ENCODE data around the gene SNTG2.

SNTG2 gene

GRCh38 chr2:942775-943460, 7.7 kb upstream of the SNTG2 start:
- no peak overlapping the region for H3K14ac ChIP-seq (ENCODE audit: low read length)
- no peak overlapping the region for H3K4me3 ChIP-seq (ENCODE audit: low read length in 2 of 2)
- H4K91ac ChIP-seq (ENCODE audit: low read depth, low read length, poor library complexity), result no peak overlapping the region
- WGBS, 2 donors (ENCODE audit: extremely low coverage in 2 of 2, insufficient read length in 2 of 2, insufficient replicate concordance in 1 of 2), result no CpG with 5 or more reads among the region's 10 CpGs
- H3K23ac ChIP-seq (ENCODE audit: low read depth, low read length, poor library complexity), result no peak overlapping the region
- no peak overlapping the region for H3K4ac ChIP-seq (ENCODE audit: low read length)
- H2BK5ac ChIP-seq (ENCODE audit: low read length), result no peak overlapping the region
- H3K27ac ChIP-seq (replicated peaks; ENCODE audit: low read length), result no peak overlapping the region
- no peak overlapping the region for H2AFZ ChIP-seq (ENCODE audit: low read length)
- no peak overlapping the region for H4K8ac ChIP-seq (ENCODE audit: low read depth, low read length)
- no peak overlapping the region for H2AK5ac ChIP-seq (ENCODE audit: low read depth, low read length)
- no peaks in the 10 kb centered on the region for H3K79me1 ChIP-seq (ENCODE audit: low read depth, low read length)
- peaks cover 0 to 2% of the 10 kb centered on the region in 2 donors for H3K4me1 ChIP-seq (ENCODE audit: control insufficient read depth in 2 of 2, insufficient read depth in 1 of 2, low read depth in 1 of 2, low read length in 2 of 2)
- H2BK15ac ChIP-seq (ENCODE audit: low read length), result no peak overlapping the region
- no peak overlapping the region for H2BK120ac ChIP-seq (ENCODE audit: low read depth, low read length)
- peaks cover 0 to 10% (median 2%) of the 10 kb centered on the region in 3 experiments for H3K27me3 ChIP-seq (ENCODE audit: control insufficient read depth in 3 of 3, insufficient read depth in 3 of 3, low read depth in 1 of 3, low read length in 3 of 3)
- peaks cover 0 to 2% of the 10 kb centered on the region in 2 donors for H3K9me3 ChIP-seq (replicated peaks in 1 of 2; ENCODE audit: control insufficient read depth in 2 of 2, insufficient read depth in 1 of 2, low read depth in 1 of 2, low read length in 2 of 2)
- H3K9ac ChIP-seq (ENCODE audit: low read depth, low read length, poor library complexity), result no peak overlapping the region
- no peaks in the 10 kb centered on the region for H3K36me3 ChIP-seq (replicated peaks in 1 of 2; ENCODE audit: control insufficient read depth in 2 of 2, insufficient read depth in 2 of 2, low read length in 2 of 2)
- no peak for DNase-seq (ENCODE audit: low spot score)
- H3K18ac ChIP-seq (ENCODE audit: low read length), result no peak overlapping the region
- H2BK12ac ChIP-seq (ENCODE audit: low read length), result no peak overlapping the region
- no peak overlapping the region for H3K4me2 ChIP-seq (ENCODE audit: insufficient read depth, low read length, poor library complexity, severe bottlenecking)

GRCh38 chr2:943461-943797, 7.2 kb upstream of the SNTG2 start:
- Histone ChIP-seq H2AFZ (ENCODE audit: low read length) (no peak overlapping the region), H2BK12ac (ENCODE audit: low read length) (no peak overlapping the region), H2BK5ac (ENCODE audit: low read length) (no peak overlapping the region), H3K4me3 (ENCODE audit: low read length in 2 of 2) (no peak overlapping the region), H2BK15ac (ENCODE audit: low read length) (no peak overlapping the region), H3K4me2 (ENCODE audit: insufficient read depth, low read length, poor library complexity, severe bottlenecking) (no peak overlapping the region), H3K9me3 (replicated peaks in 1 of 2; ENCODE audit: control insufficient read depth in 2 of 2, insufficient read depth in 1 of 2, low read depth in 1 of 2, low read length in 2 of 2) (peaks cover 0 to 2% of the 10 kb centered on the region in 2 donors), H3K18ac (ENCODE audit: low read length) (no peak overlapping the region), H3K23ac (ENCODE audit: low read depth, low read length, poor library complexity) (no peak overlapping the region), H3K14ac (ENCODE audit: low read length) (no peak overlapping the region), H3K27ac (replicated peaks; ENCODE audit: low read length) (no peak overlapping the region), H3K79me1 (ENCODE audit: low read depth, low read length) (no peaks in the 10 kb centered on the region), H3K9ac (ENCODE audit: low read depth, low read length, poor library complexity) (no peak overlapping the region), H4K91ac (ENCODE audit: low read depth, low read length, poor library complexity) (no peak overlapping the region), H3K27me3 (ENCODE audit: control insufficient read depth in 3 of 3, insufficient read depth in 3 of 3, low read depth in 1 of 3, low read length in 3 of 3) (peaks cover 0 to 15% (median 2%) of the 10 kb centered on the region in 3 experiments), H4K8ac (ENCODE audit: low read depth, low read length) (no peak overlapping the region), H2AK5ac (ENCODE audit: low read depth, low read length) (no peak overlapping the region), H3K4me1 (ENCODE audit: control insufficient read depth in 2 of 2, insufficient read depth in 1 of 2, low read depth in 1 of 2, low read length in 2 of 2) (peaks cover 0 to 2% of the 10 kb centered on the region in 2 donors), H3K36me3 (replicated peaks in 1 of 2; ENCODE audit: control insufficient read depth in 2 of 2, insufficient read depth in 2 of 2, low read length in 2 of 2) (no peaks in the 10 kb centered on the region), H3K4ac (ENCODE audit: low read length) (no peak overlapping the region), H2BK120ac (ENCODE audit: low read depth, low read length) (no peak overlapping the region)
- no peak for DNase-seq (ENCODE audit: low spot score)
- no CpG with 5 or more reads among the region's 6 CpGs for WGBS, 2 donors (ENCODE audit: extremely low coverage in 2 of 2, insufficient read length in 2 of 2, insufficient replicate concordance in 1 of 2)

GRCh38 chr2:943821-944220, 6.8 kb upstream of the SNTG2 start:
- Histone ChIP-seq H3K14ac (ENCODE audit: low read length) (no peak overlapping the region), H3K36me3 (replicated peaks in 1 of 2; ENCODE audit: control insufficient read depth in 2 of 2, insufficient read depth in 2 of 2, low read length in 2 of 2) (no peaks in the 10 kb centered on the region), H3K27ac (replicated peaks; ENCODE audit: low read length) (no peak overlapping the region), H3K4me3 (ENCODE audit: low read length in 2 of 2) (no peak overlapping the region), H2AK5ac (ENCODE audit: low read depth, low read length) (no peak overlapping the region), H3K4me1 (ENCODE audit: control insufficient read depth in 2 of 2, insufficient read depth in 1 of 2, low read depth in 1 of 2, low read length in 2 of 2) (peaks cover 0 to under 1% of the 10 kb centered on the region in 2 donors), H4K8ac (ENCODE audit: low read depth, low read length) (no peak overlapping the region), H3K9me3 (replicated peaks in 1 of 2; ENCODE audit: control insufficient read depth in 2 of 2, insufficient read depth in 1 of 2, low read depth in 1 of 2, low read length in 2 of 2) (peaks cover 0 to 2% of the 10 kb centered on the region in 2 donors), H2BK12ac (ENCODE audit: low read length) (no peak overlapping the region), H3K79me1 (ENCODE audit: low read depth, low read length) (no peaks in the 10 kb centered on the region), H4K91ac (ENCODE audit: low read depth, low read length, poor library complexity) (no peak overlapping the region), H3K18ac (ENCODE audit: low read length) (no peak overlapping the region), H3K23ac (ENCODE audit: low read depth, low read length, poor library complexity) (no peak overlapping the region), H2BK15ac (ENCODE audit: low read length) (no peak overlapping the region), H3K4ac (ENCODE audit: low read length) (no peak overlapping the region), H3K27me3 (ENCODE audit: control insufficient read depth in 3 of 3, insufficient read depth in 3 of 3, low read depth in 1 of 3, low read length in 3 of 3) (peaks cover 0 to 19% (median 2%) of the 10 kb centered on the region in 3 experiments), H2BK120ac (ENCODE audit: low read depth, low read length) (no peak overlapping the region), H2BK5ac (ENCODE audit: low read length) (no peak overlapping the region), H3K9ac (ENCODE audit: low read depth, low read length, poor library complexity) (no peak overlapping the region), H2AFZ (ENCODE audit: low read length) (no peak overlapping the region), H3K4me2 (ENCODE audit: insufficient read depth, low read length, poor library complexity, severe bottlenecking) (no peak overlapping the region)
- no peak for DNase-seq (ENCODE audit: low spot score)
- no CpG with 5 or more reads among the region's 3 CpGs for WGBS, 2 donors (ENCODE audit: extremely low coverage in 2 of 2, insufficient read length in 2 of 2, insufficient replicate concordance in 1 of 2)

GRCh38 chr2:944693-945092, 6.0 kb upstream of the SNTG2 start:
- no peak overlapping the region for H2BK12ac ChIP-seq (ENCODE audit: low read length)
- H3K4ac ChIP-seq (ENCODE audit: low read length), result no peak overlapping the region
- H3K9me3 ChIP-seq (replicated peaks in 1 of 2; ENCODE audit: control insufficient read depth in 2 of 2, insufficient read depth in 1 of 2, low read depth in 1 of 2, low read length in 2 of 2), result peaks cover 0 to 2% of the 10 kb centered on the region in 2 donors
- no peak overlapping the region for H3K14ac ChIP-seq (ENCODE audit: low read length)
- DNase-seq (ENCODE audit: low spot score), result no peak
- H2BK120ac ChIP-seq (ENCODE audit: low read depth, low read length), result no peak overlapping the region
- H2BK5ac ChIP-seq (ENCODE audit: low read length), result no peak overlapping the region
- H2AK5ac ChIP-seq (ENCODE audit: low read depth, low read length), result no peak overlapping the region
- H4K8ac ChIP-seq (ENCODE audit: low read depth, low read length), result no peak overlapping the region
- no peaks in the 10 kb centered on the region for H3K4me1 ChIP-seq (ENCODE audit: control insufficient read depth in 2 of 2, insufficient read depth in 1 of 2, low read depth in 1 of 2, low read length in 2 of 2)
- H3K36me3 ChIP-seq (replicated peaks in 1 of 2; ENCODE audit: control insufficient read depth in 2 of 2, insufficient read depth in 2 of 2, low read length in 2 of 2), result no peaks in the 10 kb centered on the region
- no peak overlapping the region for H4K91ac ChIP-seq (ENCODE audit: low read depth, low read length, poor library complexity)
- no peak overlapping the region for H3K18ac ChIP-seq (ENCODE audit: low read length)
- no peak overlapping the region for H2AFZ ChIP-seq (ENCODE audit: low read length)
- H3K4me3 ChIP-seq (ENCODE audit: low read length in 2 of 2), result no peak overlapping the region
- no peaks in the 10 kb centered on the region for H3K79me1 ChIP-seq (ENCODE audit: low read depth, low read length)
- H3K9ac ChIP-seq (ENCODE audit: low read depth, low read length, poor library complexity), result no peak overlapping the region
- peaks cover 0 to 28% (median 7%) of the 10 kb centered on the region in 3 experiments for H3K27me3 ChIP-seq (ENCODE audit: control insufficient read depth in 3 of 3, insufficient read depth in 3 of 3, low read depth in 1 of 3, low read length in 3 of 3)
- H3K23ac ChIP-seq (ENCODE audit: low read depth, low read length, poor library complexity), result no peak overlapping the region
- no peak overlapping the region for H3K27ac ChIP-seq (replicated peaks; ENCODE audit: low read length)
- no peak overlapping the region for H2BK15ac ChIP-seq (ENCODE audit: low read length)
- H3K4me2 ChIP-seq (ENCODE audit: insufficient read depth, low read length, poor library complexity, severe bottlenecking), result no peak overlapping the region
